ENCODE measurements around the gene ASB9.

DNA sequence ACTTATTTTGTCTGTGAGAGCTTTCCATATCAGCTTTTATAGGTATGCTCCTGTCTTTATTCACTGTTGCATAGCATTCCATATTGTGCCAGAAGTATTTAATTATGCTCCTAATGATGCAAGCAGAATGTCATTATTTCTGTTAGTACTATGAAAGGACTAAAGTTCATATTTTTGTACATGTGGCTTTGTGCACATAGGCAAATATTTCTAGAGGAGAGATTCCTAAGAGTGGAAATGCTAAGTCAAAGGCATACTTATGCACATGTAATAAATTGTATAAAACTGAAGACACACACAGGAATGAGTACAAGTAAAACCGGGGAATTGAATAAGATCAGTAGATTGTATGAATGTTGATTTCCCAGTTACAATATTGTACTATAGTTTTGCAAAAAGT lies 1.9 kb upstream of the ASB9 start:
- TF ChIP-seq POLR2A (IDR thresholded peaks at IDR 0.05), result no peak
- TF ChIP-seq CTCF (IDR thresholded peaks at IDR 0.05), result no peak
